AG04449 (cell line): ENCODE measurements around the gene RPS6KA4.

Experiments
- CTCF ChIA-PET: fragments of 350-600 bp; formaldehyde crosslinking; extraction: SDS; loops from one replicate; lab custom pipeline; 2021; ENCODE audit warnings: antibody characterized with exemption; lab: Yijun Ruan, JAX
- POLR2A ChIA-PET: fragments of 400-600, 350-600 bp; formaldehyde crosslinking; extraction: SDS; loops from one replicate; lab custom pipeline; 2020; ENCODE audit warnings: antibody characterized with exemption, inconsistent platforms; lab: Yijun Ruan, JAX
- DNase-seq: peaks from one replicate; pipeline ENCODE4 v3.0.0-alpha.2; 2010; ENCODE audit warnings: low read depth, low spot score
- H3K4me3 ChIP-seq: 2 replicates; pipeline ENCODE4 v1.5.1; 2011; ENCODE audit warnings: low read depth, mild to moderate bottlenecking, control low read depth, low read length
- CTCF ChIP-seq: IDR thresholded peaks from one replicate; pipeline ENCODE4 v1.5.1; 2011; ENCODE audit warnings: mild to moderate bottlenecking, moderate library complexity, low read length, control low read depth, inconsistent platforms; ENCODE audit not compliant: insufficient read depth; ENCODE audit errors: missing control alignments

The RPS6KA4 gene

DNA sequence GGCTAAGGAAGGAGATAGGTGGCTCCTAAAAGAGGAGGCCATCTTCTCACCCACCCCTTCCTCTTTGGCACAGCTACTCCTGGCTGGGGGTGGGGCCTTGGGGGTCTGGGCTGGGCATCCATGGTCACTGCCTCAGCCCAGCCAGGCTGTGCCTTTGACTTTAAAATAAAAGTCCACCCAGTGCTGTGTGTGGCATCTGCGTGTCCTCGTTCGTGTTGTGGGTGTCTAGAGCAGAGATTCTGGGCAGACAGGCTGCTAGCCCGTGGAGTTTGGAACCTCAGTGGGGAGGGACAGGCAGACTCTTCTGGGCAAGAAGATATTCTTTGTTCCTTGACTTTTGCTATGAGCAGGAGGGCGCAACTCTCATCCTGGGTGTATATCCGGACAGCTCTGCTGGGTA lies 13.1 kb downstream of the RPS6KA4 start:
- no peak for TF ChIP-seq CTCF
- CTCF ChIA-PET, result interaction anchor here (0.8 kb wide), 2 partner anchors 11 to 77 kb away, joined by 3 to 4 read pairs; no protein-coding TSS in a partner anchor
- POLR2A ChIA-PET, result no interaction called here
- no peak overlapping the region for H3K4me3 ChIP-seq
- DNase-seq, result no peak

DNA sequence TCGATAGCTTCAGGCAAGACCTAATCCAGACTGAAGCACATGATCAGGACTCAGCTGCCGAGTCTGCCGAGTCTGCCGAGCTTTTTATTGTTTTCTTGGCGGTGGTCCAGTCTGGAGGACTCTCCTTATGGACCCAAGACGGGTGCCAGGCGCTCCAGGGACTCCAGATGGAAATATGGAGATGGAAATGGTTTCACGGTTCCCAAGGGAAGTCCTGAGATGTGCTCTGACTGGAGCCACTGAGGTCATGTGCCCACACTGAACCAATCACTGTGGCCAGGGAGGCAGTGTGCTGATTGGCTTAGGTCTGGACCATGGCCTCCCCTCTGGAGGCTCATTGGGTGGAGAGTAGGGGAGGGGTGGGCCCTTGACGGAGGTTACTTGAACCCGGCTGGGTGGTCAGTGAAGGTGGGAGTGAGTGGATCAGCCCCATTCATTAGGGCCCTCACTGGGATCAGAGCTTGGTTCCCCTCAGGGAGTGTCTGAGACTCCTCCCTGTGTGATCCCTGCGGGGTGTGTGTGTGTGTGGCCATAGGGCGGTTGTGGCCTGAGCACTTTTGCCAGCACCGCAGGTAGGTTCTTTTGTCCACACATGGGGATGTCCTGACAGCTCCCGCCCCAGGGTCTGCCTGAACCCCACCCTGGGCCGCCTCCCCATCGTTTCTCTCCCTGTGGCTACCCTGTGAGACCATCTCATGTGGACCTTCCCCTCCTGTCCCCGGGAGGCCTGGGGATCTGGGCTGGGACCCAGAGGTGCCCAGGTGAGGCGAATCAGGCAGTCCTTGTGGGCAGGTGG lies 14.0 kb downstream of the RPS6KA4 start:
- DNase-seq, result no peak
- CTCF ChIA-PET, result interaction anchor here (0.8 kb wide), 1 partner anchor 12 kb away, joined by 4 read pairs; no protein-coding TSS in a partner anchor
- POLR2A ChIA-PET, result interaction anchor here (1.2 kb wide), 1 partner anchor 41 kb away, joined by 3 read pairs; no protein-coding TSS in a partner anchor
- TF ChIP-seq CTCF, result no peak
- no peak overlapping the region for H3K4me3 ChIP-seq

DNA sequence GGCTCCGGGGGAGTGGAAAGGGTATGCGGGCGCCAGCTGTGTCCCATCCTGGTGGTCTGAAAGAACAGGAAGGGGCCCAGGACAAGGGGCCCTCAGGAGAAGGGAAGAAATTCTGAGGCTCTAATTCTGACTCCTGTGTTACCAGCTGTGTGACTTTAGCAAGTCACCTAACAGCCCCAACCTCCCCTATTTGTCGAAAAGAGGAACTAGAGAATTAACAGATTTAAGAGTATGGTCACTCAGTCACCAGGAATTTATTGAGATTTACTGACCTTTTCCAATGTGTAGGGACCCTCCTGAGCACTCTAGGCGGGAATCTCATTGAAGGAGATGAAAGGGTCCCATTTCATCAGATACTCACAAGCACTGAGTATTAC lies 14.6 kb downstream of the RPS6KA4 start:
- no peak overlapping the region for H3K4me3 ChIP-seq
- ChIA-PET POLR2A (interaction anchor here (1.2 kb wide), 1 partner anchor 42 kb away, joined by 3 read pairs; no protein-coding TSS in a partner anchor), CTCF (no interaction called here)
- DNase-seq, result no peak
- TF ChIP-seq CTCF, result no peak

- TF ChIP-seq CTCF, result no peak
- no peak for DNase-seq
- no peak overlapping the region for H3K4me3 ChIP-seq
- CTCF ChIA-PET, result interaction anchor here (1.3 to 3.6 kb wide), 2 partner anchors 10 to 22 kb away, joined by 3 to 13 read pairs; no protein-coding TSS in a partner anchor
- POLR2A ChIA-PET, result interaction anchor here (0.7 kb wide), 1 partner anchor 44 kb away, joined by 5 read pairs; no protein-coding TSS in a partner anchor
Measured at GRCh38 chr11:64376071-64376470, 17.1 kb downstream of the RPS6KA4 start.

GRCh38 chr11:64378335-64378880 lies 19.4 kb downstream of the RPS6KA4 start:
- ChIA-PET POLR2A (no interaction called here), CTCF (interaction anchor here (1.3 kb wide), 1 partner anchor 71 kb away, joined by 4 read pairs; no protein-coding TSS in a partner anchor)
- TF ChIP-seq CTCF, result no peak
- no peak for DNase-seq
- no peak overlapping the region for H3K4me3 ChIP-seq

- no peak for TF ChIP-seq CTCF
- H3K4me3 ChIP-seq, result no peak overlapping the region
- ChIA-PET CTCF (no interaction called here), POLR2A (no interaction called here)
- no peak for DNase-seq
Measured at GRCh38 chr11:64379160-64379559, 20.2 kb downstream of the RPS6KA4 start.
